GM21447 (cell line): Measurements from ENCODE around the gene DCST1.

ENCODE experiments used
- ATAC-seq: cut with Tn5 transposase; IDR thresholded peaks from one replicate; pipeline ENCODE4 v1.9.1; 2021; ENCODE audit not compliant: unreplicated experiment

Gene DCST1

DNA sequence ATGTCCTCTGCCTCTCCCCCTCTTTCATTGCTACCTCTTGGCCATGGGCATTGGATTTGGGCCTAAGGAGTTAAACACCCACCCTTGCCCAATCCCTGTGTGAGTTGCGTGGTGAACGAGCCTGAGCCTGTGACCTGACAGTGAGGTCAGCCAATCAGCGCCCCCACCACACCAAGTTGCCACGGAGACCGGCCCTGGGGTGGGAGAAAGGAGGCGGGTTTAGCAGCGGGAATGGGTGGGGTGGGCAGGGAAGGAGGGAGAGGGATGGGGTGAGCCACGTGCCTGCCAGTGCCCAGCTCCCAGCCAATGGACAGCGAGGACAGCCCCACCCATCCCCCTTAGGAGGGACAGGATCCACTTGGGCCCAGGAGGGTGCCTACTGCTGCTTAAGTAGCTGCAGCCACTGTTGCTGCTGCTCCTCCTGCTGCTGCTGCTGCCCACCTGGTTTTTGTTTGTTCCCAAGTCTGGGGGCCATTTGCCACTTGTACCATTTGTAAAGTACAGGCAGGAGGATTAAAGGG, 21.5 kb upstream of the DCST1 start:
- ATAC-seq = no peak

DNA sequence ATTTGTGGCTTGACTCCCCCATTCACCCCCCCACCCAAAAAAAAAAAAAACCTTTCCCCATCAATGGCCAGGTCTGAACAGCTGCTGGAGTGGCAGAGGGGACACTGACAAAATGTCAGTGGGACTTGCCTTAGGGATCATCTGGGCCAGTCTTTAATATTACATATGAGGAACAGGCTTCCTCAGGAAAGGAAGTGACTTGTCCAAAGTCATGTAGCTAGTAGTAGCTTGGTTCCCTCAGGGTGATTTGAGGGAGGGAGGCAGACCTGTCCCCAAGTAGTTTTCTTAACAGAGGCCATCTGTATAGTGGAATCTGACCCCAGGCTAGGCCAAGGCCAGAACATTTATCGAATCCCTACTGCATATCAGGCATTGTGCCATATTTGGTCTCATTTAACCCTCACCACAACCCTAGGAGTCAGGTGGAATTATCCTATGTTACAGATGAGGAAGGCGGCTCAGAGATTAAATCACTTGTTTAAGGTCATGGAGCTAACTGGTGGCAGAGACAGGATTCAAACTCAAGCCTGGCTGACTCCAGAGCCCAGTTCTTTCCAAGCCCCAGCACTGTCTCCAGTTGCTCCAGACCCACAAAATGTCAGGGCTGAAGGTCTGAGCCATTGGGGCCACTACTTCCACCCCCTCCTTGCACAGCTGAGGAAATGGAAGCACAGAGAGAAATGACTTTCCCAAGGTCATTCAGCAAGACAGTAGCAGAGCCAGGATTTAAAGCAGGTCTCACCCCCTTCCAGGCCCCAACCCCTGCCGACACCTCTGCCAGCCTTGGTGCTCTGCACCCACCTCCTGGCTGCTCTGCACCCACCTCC, 20.6 kb upstream of the DCST1 start:
- ATAC-seq = no peak

DNA sequence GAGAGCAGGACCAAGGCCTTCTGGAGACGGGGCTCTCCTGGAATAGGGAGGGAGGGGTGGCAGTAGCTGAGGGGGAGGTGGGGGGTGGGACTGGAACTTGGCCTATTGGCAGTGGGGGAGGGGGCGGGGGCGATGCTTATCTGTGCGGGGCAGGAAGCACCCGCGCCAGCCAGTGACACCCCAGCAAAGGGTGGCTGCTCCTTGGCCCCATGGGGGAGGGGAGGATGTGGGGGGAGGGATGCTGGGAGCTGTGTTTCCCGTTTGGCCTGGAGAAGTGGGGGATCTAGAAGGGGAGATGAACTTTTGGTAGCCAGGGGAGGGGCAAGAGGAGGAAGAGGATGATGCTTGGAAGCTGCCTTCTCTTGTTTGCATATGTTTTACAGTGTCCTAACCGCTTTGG, 20.0 kb upstream of the DCST1 start:
- ATAC-seq = no peak

DNA sequence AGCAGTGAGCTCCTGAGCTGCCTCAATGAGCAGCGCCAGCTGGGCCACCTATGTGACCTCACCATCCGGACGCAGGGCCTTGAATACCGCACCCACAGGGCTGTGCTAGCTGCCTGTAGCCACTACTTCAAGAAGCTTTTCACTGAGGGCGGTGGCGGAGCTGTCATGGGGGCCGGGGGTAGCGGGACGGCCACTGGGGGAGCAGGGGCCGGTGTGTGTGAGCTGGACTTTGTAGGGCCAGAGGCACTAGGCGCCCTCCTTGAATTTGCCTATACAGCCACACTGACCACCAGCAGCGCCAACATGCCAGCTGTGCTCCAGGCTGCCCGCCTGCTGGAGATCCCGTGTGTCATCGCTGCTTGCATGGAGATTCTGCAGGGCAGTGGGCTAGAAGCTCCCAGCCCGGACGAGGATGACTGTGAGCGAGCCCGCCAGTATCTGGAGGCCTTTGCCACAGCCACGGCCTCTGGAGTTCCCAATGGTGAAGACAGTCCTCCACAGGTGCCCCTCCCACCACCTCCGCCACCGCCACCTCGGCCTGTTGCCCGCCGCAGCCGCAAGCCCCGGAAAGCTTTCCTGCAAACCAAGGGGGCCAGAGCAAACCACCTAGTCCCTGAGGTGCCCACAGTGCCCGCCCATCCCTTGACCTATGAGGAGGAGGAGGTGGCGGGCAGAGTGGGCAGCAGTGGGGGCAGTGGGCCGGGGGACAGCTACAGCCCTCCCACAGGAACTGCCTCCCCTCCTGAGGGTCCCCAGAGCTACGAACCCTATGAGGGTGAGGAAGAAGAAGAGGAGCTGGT, 18.7 kb upstream of the DCST1 start:
- no peak for ATAC-seq

DNA sequence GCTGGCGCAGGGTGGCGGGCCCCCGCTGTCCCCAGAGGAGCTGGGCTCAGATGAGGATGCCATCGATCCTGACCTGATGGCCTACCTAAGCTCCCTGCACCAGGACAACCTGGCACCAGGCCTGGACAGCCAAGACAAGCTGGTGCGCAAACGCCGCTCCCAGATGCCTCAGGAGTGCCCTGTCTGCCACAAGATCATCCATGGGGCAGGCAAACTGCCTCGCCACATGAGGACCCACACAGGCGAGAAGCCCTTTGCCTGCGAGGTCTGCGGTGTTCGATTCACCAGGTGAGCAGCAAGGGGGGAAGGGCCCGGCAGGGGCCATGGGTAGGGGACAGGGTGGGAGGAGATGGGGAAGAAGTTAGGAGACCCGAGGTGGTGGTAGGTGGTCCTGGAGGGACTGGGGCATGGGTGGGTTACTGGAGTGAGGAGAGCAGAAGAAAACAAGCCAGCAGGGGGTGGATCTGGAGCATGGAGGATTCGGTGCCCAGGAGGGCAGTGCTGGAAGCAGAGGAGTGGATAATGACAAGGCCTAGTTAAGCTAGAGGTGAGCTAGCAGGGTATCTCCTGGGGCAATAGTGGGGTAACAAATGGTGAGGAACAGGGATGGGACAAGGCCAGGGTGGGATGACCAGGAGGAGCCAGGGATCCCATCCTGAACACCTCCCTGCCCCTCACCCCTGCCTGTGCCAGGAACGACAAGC, 17.9 kb upstream of the DCST1 start:
- no peak for ATAC-seq

DNA sequence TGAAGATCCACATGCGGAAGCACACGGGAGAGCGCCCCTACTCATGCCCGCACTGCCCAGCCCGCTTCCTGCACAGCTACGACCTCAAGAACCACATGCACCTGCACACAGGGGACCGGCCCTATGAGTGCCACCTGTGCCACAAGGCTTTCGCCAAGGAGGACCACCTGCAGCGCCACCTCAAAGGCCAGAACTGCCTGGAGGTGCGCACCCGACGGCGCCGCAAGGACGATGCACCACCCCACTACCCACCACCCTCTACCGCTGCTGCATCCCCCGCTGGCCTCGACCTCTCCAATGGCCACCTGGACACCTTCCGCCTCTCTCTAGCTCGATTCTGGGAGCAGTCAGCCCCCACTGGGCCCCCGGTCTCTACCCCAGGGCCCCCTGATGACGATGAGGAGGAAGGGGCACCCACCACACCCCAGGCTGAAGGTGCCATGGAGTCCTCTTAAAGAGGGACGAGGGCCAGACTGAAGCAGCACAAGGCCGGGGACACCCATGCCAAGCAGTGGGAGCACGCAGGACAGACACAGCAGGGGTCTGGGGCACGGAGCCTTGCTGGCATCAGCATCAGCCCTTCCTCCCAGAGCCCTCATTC, 17.3 kb upstream of the DCST1 start:
- no peak for ATAC-seq

DNA sequence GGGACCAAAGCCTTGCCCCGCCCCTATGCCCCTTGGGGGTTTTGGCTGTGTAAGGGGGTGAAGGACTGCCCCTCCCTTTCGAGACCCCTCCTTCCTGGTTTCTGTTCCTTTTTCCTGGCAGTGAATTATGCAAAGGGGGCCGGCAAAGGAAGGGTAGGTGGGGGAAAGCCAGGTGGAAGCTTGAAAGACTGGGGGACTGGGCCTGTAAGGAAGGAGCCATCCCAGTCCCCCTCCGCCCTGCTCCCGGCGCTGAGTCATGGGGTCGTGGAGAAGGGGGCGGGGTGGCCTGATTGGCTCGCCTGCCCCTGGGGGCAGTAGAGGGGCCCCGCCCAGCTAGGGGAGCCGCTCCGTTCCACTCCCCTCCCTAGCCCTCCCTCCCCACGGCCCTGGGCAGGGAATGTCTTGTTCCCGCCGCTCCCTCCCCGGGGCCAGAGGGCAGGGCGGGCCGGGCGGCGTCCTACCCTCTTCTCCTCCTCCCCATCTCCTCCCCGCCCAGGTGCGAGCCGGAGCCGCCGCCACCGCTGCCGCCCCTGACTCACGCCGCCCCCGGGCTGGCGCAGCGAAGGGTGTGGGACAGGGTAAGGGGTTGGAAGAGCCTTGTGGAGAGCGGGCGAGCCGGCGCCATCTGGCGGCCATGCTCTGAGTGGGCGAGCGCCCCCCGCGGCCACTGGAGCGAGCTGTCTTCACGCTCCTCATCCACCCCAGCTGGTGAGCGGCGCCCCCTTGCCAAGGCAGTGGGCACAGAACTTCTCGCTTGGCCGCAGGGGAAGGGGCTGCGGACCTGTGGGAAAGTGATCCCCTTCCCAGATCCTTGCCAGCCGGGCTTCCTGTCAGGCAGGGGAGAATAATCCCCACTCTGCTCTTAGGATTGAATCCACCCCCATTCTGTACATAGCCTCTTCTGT, 16.3 kb upstream of the DCST1 start:
- ATAC-seq = peak; percentile 68

DNA sequence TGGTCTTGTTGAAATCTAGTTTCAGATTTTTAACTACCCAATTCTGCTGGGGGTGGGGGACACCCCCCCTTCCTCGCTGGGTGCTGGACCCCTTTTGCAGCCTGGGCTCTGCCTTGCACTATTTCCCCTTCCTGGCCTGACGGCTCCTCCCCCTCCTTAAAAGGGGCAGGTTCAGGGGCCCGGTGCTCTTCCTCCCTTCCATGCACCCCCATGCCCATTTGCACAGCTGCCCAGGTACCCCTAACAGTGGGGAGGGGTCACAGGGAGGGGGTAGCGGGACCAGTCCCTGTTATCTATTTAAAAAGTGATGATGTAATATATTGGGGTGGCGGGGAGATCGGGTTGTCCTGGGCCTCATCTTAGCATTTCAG, 15.7 kb upstream of the DCST1 start:
- no peak for ATAC-seq

DNA sequence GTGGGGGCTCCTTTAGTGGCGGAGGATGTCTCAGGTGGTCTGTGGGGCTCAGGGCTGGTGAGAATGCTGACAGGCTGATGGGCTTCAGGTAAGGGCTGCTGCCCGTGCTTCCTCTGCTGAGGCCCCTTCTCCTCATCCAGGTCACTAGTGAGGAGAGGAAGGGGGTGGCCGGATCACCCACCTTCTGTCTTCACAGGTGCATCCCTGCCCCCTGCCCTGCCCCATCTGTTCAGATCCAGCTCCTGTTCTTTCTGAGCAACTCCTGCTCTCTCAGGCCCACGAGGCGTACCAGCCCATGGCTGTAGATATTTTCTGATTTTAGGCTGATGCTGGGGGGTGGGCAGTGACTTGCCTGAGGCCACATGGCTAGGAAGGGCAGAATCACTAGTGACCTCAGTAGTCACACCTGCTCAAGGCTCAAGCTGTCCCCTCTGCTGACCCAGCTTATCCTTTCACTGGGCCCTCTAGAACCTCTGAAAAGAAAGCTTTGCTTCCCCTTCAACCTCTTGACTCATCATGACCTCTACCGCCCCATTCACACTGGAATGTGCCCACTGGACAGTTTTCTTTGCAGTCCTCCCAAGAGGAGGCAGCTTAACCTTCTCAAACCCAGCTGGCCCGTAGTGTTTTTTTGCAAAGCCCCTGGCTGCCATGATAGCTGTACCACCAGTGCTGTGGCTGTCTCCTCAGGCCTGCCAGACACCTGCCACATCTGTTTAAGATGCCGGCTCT, 14.8 kb upstream of the DCST1 start:
- ATAC-seq = no peak

DNA sequence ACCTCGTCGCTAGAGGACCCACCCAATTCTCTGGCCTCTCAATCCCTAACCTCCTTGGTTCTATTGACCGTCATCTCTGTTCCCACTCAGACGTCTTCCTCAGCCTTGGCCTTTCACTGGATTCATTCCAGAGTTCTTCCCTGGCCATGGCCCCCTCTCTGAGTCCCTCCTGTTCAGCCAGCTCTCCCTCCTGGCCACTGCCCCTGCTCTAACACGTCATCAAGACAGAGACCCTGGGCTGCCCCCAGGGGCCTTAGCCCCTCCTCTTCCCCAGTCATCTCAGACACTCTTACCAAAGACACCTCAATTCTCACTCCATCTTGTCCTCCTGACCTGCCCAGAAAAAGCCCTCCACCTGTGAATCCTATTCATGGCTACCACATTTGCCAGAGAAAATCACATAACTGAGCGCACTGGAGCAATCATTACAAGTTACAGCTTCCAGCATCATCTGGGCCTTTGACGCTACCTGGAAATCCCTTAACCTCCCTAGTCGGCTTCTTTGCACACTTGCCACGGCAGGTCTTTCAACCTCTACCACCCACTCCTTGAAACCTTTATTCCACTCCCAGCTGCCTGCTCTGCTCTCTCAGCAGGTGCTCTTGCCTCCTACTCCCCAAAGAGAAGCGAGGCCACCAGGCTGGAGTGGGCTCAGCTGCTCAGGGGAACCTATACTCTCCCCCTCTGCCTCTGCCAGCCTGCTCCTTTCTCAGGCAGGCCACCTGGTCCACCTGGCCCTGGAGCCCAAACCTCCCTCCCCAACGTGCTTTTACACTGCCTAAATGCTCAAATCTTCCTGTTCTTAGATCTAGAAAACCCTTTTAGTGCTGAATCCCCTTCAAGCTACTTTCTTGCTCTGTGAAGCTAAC, 14.0 kb upstream of the DCST1 start:
- no peak for ATAC-seq

DNA sequence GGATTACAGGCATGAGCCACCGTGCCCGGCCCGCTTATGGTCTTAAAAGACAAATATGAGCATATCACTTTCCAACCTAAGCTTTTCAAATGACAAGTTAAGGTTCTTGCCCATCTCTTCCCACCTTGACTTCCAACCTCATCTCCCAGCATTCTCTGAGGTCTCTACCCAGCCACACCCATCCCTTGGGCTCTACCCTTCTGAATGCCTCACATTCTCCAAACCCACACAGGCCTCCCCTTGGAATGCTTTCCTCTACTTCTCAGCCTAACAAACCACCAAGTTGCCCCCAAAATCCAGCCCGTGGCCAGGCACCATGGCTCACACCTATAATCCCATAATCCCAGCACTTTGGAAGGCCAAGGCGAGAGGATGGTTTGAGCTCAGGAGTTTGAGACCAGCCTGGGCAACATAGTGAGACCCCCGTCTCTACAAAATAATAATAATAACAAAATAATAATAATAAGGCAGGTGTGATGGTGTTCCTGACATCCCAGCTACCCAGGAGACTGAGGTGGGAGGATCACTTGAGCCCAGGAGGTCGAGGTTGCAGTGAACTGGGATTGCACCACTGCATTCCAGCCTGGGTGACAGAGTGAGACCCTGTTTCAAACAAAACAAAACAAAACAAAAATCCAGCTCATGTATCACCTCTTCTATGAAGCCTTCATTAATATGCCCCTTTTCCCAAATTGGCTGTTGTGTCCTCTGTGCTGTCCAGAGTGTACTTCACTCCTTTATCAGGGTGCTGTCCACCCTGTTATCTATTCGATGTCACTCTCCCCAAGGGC, 11.3 kb upstream of the DCST1 start:
- no peak for ATAC-seq

DNA sequence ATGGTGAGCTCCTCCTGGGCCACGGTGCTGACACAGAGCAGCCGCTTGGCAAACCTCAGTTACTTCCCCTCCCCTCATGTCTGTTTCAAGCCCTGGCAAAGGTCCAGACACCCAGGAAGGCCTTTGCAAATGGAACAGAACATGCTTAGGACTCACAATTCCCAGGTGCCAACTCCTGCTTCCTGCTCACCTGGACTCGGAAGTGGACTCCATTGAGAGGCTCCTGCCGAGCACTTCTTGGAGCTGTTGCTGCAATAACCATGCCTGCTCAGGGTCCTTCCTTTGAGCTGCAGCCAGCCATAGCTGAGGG, 10.7 kb upstream of the DCST1 start:
- no peak for ATAC-seq

DNA sequence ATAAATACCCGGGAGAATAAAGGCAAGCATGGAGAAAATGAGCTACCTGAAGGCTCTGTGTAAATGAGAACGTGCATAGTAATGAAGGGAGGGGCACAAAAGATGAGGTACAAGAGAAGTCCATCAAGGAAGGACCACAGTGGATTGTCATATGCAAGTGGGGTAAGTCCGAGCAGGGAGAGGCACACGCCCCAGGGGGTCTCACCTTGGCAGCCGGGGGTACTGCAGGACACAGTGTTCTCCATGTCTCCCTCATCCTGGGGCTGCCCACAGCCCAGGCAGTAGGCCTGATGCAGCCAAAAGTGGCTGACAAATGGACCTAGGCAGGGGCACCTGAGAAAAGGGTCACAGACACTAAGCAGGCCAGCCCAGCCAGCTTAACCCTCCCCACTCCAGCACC, 10.0 kb upstream of the DCST1 start:
- ATAC-seq = no peak

DNA sequence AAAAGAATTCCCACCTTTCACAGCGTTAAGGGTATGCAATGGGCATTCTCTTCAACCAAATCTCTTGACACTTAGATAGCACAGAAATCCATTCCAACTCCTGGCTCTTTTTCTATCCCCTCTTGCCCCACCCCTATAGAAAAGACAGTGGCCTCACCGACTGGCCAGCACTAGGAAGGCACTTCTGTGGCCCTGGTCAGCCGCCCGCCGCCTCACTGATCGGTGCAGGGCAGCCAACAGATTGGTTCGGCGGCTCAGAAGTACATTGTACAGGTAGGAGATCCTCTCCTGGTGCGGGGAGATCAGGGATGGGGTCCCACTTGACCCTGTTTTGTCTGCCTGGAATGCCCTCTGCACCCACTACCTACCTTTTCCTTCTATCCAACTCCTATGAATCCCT, 9.3 kb upstream of the DCST1 start:
- ATAC-seq = no peak

DNA sequence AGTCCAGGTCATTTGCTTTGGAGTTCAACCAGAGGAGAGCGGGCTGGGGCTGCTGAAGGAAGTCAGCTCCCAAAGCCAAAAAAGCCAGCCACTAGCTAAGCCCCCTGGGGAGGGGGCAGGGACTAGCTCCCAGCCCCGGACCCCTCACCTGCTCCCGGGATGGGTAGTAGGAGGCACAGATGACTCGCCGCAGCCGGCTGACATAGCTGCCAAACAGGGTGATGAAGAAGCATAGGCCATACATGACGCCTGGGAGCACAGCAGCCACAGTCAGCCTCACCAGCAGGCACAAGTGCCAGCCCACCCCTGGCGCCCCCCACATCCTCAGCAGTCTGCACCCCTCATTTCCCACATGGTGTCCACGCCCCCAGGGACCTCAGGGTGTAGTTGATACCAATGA, 7.5 kb upstream of the DCST1 start:
- ATAC-seq = no peak

DNA sequence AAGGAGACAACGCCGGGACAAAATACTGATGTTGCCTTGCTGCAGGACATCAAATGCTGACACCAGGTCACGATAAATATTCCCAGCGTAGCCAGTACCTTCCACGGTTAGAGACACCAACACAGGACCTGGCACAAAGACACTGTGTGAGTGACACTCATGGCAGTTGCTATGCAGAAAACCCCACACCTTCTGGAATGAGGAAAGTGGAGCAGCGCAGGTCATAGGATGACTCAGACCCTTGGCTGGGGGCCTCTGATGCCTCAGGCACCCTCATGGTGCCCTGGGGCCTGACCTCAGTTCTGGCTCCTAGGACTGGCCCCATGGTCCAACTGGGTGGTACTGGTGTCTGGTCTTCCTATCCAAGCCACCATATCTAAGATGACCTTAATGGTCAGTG, 7.0 kb upstream of the DCST1 start:
- ATAC-seq = no peak

DNA sequence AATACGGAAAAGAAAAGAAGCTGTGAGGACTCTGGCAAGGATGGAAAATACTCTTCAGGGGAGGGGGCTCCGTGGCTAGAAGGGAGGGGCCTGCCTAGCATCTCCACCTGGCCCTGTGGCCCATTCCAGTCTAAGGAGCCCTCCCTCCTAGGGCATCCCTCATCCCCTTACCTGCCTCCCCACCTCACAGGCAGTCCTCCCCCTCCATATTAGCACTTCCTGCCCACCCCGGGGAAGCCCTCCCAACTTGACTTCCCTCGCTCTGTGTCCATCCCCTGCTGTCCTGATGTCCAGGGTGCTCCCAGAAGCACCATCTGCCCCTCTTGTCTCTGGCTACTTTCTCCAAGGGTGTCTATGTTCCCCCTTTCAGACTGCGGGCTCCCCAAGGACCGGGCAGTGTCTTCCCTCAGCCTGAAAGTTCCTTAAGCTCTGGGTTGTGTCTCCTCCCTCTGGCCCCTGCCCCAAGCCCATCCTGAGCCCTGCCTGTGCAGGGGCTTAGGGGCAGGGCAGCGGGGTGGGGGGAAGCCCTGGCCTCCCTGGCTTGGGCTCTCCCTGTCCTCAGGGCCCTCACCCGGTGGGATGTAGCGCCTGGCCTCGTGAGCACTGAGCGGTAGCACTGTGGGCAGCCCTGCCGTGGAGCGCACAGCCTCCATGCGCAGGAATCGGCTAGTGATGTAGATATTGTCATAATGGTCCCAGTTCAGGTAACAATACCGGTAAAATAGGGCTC, 3.9 kb upstream of the DCST1 start:
- no peak for ATAC-seq
